Activated gamma-delta T cell treated with anti-CD3 and anti-CD28 coated beads, Interleukin-2, amount 50 U/mL, for 16 hours (primary cell): ENCODE data around the gene HOXC13.

Experiments used
- DNase-seq: peaks from one replicate; pipeline ENCODE4 v3.0.0-alpha.2; 2020; ENCODE audit warnings: low read depth

The HOXC13 gene

GRCh38 chr12:53971129-53971528, 32.5 kb downstream of the HOXC13 start:
- no peak for DNase-seq

- DNase-seq: no peak
Measured at GRCh38 chr12:53971686-53972085, 33.1 kb downstream of the HOXC13 start.

- no peak for DNase-seq
Measured at GRCh38 chr12:53972152-53972702, 33.6 kb downstream of the HOXC13 start.

GRCh38 chr12:53972722-53973235, 34.1 kb downstream of the HOXC13 start, which contains the start of gene HOXC11:
HOXC11 (plus strand) TSS chr12:53973126; CDS start chr12:53973242, 116 bp downstream.
- no peak for DNase-seq

GRCh38 chr12:53973236-53974042, 34.8 kb downstream of the HOXC13 start:
- DNase-seq: no peak

- DNase-seq: no peak
Measured at GRCh38 chr12:53974084-53975063, 35.7 kb downstream of the HOXC13 start, which contains the start of gene HOTAIR. HOTAIR (minus strand) TSS chr12:53974954.

- no peak for DNase-seq
Measured at GRCh38 chr12:53975064-53975471, 36.4 kb downstream of the HOXC13 start.

GRCh38 chr12:53975479-53976152, 37.0 kb downstream of the HOXC13 start:
- no peak for DNase-seq

- DNase-seq: no peak
Measured at GRCh38 chr12:53976172-53976822, 37.7 kb downstream of the HOXC13 start.

GRCh38 chr12:53976823-53977595, 38.4 kb downstream of the HOXC13 start:
- DNase-seq: no peak

GRCh38 chr12:53977596-53978445, 39.2 kb downstream of the HOXC13 start:
- no peak for DNase-seq

GRCh38 chr12:53978477-53979356, 40.1 kb downstream of the HOXC13 start:
- no peak for DNase-seq

- DNase-seq: no peak
Measured at GRCh38 chr12:53980104-53980801, 41.6 kb downstream of the HOXC13 start.

- DNase-seq: no peak
Measured at GRCh38 chr12:53980802-53981496, 42.3 kb downstream of the HOXC13 start.

GRCh38 chr12:53981634-53982565, 43.3 kb downstream of the HOXC13 start:
- DNase-seq: no peak
